Daoy (cell line): Measurements from ENCODE around the gene CASQ2. TPM values are rescaled to one million over a fixed set of nuclear protein-coding genes. Genes with fewer than 3 reads are reported as not detected.
"Not testable (repeated sequence)": the region's sequence is repeated elsewhere in the genome, so short reads cannot be mapped to it uniquely, and the experiment has no call there.

Source experiments
- DNase-seq: peaks from one replicate; pipeline ENCODE4 v3.0.0-alpha.2; 2015; ENCODE audit warnings: low read depth
- total RNA-seq: library from RNA; depleted of rRNA; stranded (reverse); fragments of >200 nt; shearing (Covaris generic); gene quantifications from 2 replicates; pipeline ENCODE4 v1.2.3, GENCODE V29; 2014

Gene CASQ2
- total RNA-seq, 1 experiment from 2014 or later, result 0.29 TPM

GRCh38 chr1:115781343-115781742, 12.8 kb upstream of the CASQ2 start:
- peak; percentile 62 for DNase-seq

GRCh38 chr1:115780655-115781054, 12.1 kb upstream of the CASQ2 start:
- not testable (repeated sequence) for DNase-seq

GRCh38 chr1:115779075-115779474, 10.6 kb upstream of the CASQ2 start:
- not testable (repeated sequence) for DNase-seq

GRCh38 chr1:115771847-115772457, 3.4 kb upstream of the CASQ2 start:
- DNase-seq, result peak; percentile 86

GRCh38 chr1:115771094-115771846, 2.8 kb upstream of the CASQ2 start:
- no peak for DNase-seq

GRCh38 chr1:115767403-115767802, 1.1 kb downstream of the CASQ2 start:
- DNase-seq, result no peak

- DNase-seq, result no peak
Measured at GRCh38 chr1:115765091-115765490, 3.4 kb downstream of the CASQ2 start.

- DNase-seq, result peak; percentile 49
Measured at GRCh38 chr1:115764541-115764940, 4.0 kb downstream of the CASQ2 start.

- no peak for DNase-seq
Measured at GRCh38 chr1:115762779-115763178, 5.7 kb downstream of the CASQ2 start.

GRCh38 chr1:115761601-115762302, 6.8 kb downstream of the CASQ2 start:
- DNase-seq, result no peak

GRCh38 chr1:115757856-115758255, 10.7 kb downstream of the CASQ2 start:
- DNase-seq, result no peak

- DNase-seq, result no peak
Measured at GRCh38 chr1:115757326-115757725, 11.2 kb downstream of the CASQ2 start.

- no peak for DNase-seq
Measured at GRCh38 chr1:115755456-115756370, 12.8 kb downstream of the CASQ2 start.

- DNase-seq, result no peak
Measured at GRCh38 chr1:115753830-115754229, 14.7 kb downstream of the CASQ2 start.

GRCh38 chr1:115753361-115753760, 15.2 kb downstream of the CASQ2 start:
- no peak for DNase-seq

- DNase-seq, result peak; percentile 54
Measured at GRCh38 chr1:115748401-115749150, 19.9 kb downstream of the CASQ2 start.

- no peak for DNase-seq
Measured at GRCh38 chr1:115746021-115746690, 22.4 kb downstream of the CASQ2 start.

GRCh38 chr1:115744646-115745275, 23.8 kb downstream of the CASQ2 start:
- DNase-seq, result no peak

GRCh38 chr1:115740811-115741210, 27.7 kb downstream of the CASQ2 start:
- no peak for DNase-seq

- no peak for DNase-seq
Measured at GRCh38 chr1:115732316-115732715, 36.2 kb downstream of the CASQ2 start.
